Measurements from ENCODE around the gene SBF2.

SBF2 gene

DNA sequence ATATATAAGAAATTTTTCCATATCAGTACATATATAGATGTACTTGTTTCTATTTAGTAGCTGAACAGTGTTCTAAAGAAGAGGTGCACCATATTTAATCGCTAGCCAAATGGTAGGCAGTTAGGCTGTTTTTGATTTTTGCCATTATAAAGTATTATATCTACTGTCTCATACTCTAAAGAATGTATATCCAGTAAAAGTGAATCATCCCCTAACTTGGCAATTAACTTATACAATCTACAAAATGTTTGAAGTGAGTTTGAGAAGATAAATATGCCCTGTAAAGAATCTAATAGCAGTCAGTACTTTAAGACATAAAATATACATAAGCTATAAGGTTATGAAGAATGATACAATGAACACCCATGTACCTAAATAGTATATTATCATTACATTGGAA is 338.6 kb downstream of the SBF2 start:
- H3K36me3 ChIP-seq (replicated peaks; ENCODE audit: insufficient read depth, low read length), result no peaks in the 10 kb centered on the region
- no peak overlapping the region for H3K27ac ChIP-seq (ENCODE audit: low read length)
- no peaks in the 10 kb centered on the region for H3F3A ChIP-seq (ENCODE audit: insufficient read depth, low read length)
- H3K9ac ChIP-seq (ENCODE audit: low read length), result no peak overlapping the region
- no peaks in the 10 kb centered on the region for H3K27me3 ChIP-seq (replicated peaks; ENCODE audit: insufficient read depth, low read length)
- no peak overlapping the region for H2AFZ ChIP-seq (ENCODE audit: low read length)
- DNase-seq, result no peak
- no peaks in the 10 kb centered on the region for H3K9me2 ChIP-seq (replicated peaks; ENCODE audit: insufficient read depth, low read length)
- H3K9me3 ChIP-seq (replicated peaks; ENCODE audit: insufficient read depth, low read length), result no peaks in the 10 kb centered on the region
- H3K79me2 ChIP-seq (ENCODE audit: low read length), result no peaks in the 10 kb centered on the region
- H3K4me1 ChIP-seq (ENCODE audit: low read length), result no peaks in the 10 kb centered on the region
- H4K20me1 ChIP-seq (ENCODE audit: insufficient read depth, low read length), result no peaks in the 10 kb centered on the region
- no peak for TF ChIP-seq EZH2phosphoT487 (IDR thresholded peaks at IDR 0.05; ENCODE audit: low read length)
- TF ChIP-seq CTCF (IDR thresholded peaks at IDR 0.05; ENCODE audit: low read length), result no peak
- no peak for TF ChIP-seq EZH2 (optimal IDR thresholded peaks at IDR 0.05; ENCODE audit: low read depth, low read length)
- H3K4me3 ChIP-seq (ENCODE audit: low read length), result no peak overlapping the region
- H3K4me2 ChIP-seq (ENCODE audit: low read depth, low read length), result no peak overlapping the region

GRCh38 chr11:9953994-9954626 is 339.9 kb downstream of the SBF2 start:
- TF ChIP-seq EZH2 (optimal IDR thresholded peaks at IDR 0.05; ENCODE audit: low read depth, low read length) (no peak), EZH2phosphoT487 (IDR thresholded peaks at IDR 0.05; ENCODE audit: low read length) (no peak), CTCF (IDR thresholded peaks at IDR 0.05; ENCODE audit: low read length) (no peak)
- Histone ChIP-seq H3K9me2 (replicated peaks; ENCODE audit: insufficient read depth, low read length) (no peaks in the 10 kb centered on the region), H3K27me3 (replicated peaks; ENCODE audit: insufficient read depth, low read length) (no peaks in the 10 kb centered on the region), H4K20me1 (ENCODE audit: insufficient read depth, low read length) (no peaks in the 10 kb centered on the region), H3K9me3 (replicated peaks; ENCODE audit: insufficient read depth, low read length) (no peaks in the 10 kb centered on the region), H2AFZ (ENCODE audit: low read length) (no peak overlapping the region), H3K4me3 (ENCODE audit: low read length) (no peak overlapping the region), H3K4me2 (ENCODE audit: low read depth, low read length) (no peak overlapping the region), H3F3A (ENCODE audit: insufficient read depth, low read length) (no peaks in the 10 kb centered on the region), H3K36me3 (replicated peaks; ENCODE audit: insufficient read depth, low read length) (no peaks in the 10 kb centered on the region), H3K79me2 (ENCODE audit: low read length) (no peaks in the 10 kb centered on the region), H3K4me1 (ENCODE audit: low read length) (no peaks in the 10 kb centered on the region), H3K27ac (ENCODE audit: low read length) (no peak overlapping the region), H3K9ac (ENCODE audit: low read length) (no peak overlapping the region)
- no peak for DNase-seq

DNA sequence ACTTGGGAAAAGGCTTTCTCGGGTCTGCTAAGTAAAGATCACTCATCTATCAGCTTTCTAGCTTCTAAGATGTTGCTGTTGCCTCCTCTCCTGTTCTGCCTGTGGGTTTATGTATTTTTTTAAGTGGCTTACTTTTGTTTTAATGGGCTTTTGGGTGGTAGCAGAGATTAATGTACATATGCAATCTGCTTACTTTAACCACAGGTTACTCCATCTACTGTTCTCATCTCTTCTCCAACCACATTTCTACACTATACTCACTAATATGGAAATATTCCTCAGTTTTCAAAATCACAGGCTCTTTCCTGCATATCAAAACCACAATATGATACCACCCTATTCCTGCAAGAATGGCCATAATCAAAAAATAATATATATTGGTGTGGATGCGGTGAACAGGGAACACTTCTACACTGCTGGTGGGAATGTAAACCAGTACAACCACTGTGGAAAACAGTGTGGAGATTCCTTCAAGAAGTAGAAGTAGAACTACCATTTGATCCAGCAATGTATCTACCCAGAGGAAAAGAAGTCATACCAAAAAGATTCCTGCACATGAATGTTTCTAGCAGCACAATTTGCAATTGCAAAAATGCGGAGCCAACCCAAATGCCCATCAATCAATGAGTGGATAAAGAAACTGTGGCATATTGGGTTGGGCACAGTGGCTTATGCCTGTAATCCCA is 341.4 kb downstream of the SBF2 start:
- no peaks in the 10 kb centered on the region for H4K20me1 ChIP-seq (ENCODE audit: insufficient read depth, low read length)
- no peak overlapping the region for H3K4me2 ChIP-seq (ENCODE audit: low read depth, low read length)
- no peaks in the 10 kb centered on the region for H3K9me3 ChIP-seq (replicated peaks; ENCODE audit: insufficient read depth, low read length)
- TF ChIP-seq CTCF (IDR thresholded peaks at IDR 0.05; ENCODE audit: low read length), result no peak
- no peak for TF ChIP-seq EZH2 (optimal IDR thresholded peaks at IDR 0.05; ENCODE audit: low read depth, low read length)
- TF ChIP-seq EZH2phosphoT487 (IDR thresholded peaks at IDR 0.05; ENCODE audit: low read length), result no peak
- H3K9me2 ChIP-seq (replicated peaks; ENCODE audit: insufficient read depth, low read length), result no peaks in the 10 kb centered on the region
- H3K27me3 ChIP-seq (replicated peaks; ENCODE audit: insufficient read depth, low read length), result no peaks in the 10 kb centered on the region
- no peaks in the 10 kb centered on the region for H3K79me2 ChIP-seq (ENCODE audit: low read length)
- H3K9ac ChIP-seq (ENCODE audit: low read length), result no peak overlapping the region
- no peak overlapping the region for H3K27ac ChIP-seq (ENCODE audit: low read length)
- no peaks in the 10 kb centered on the region for H3K36me3 ChIP-seq (replicated peaks; ENCODE audit: insufficient read depth, low read length)
- H3F3A ChIP-seq (ENCODE audit: insufficient read depth, low read length), result no peaks in the 10 kb centered on the region
- DNase-seq, result no peak
- H3K4me3 ChIP-seq (ENCODE audit: low read length), result no peak overlapping the region
- no peaks in the 10 kb centered on the region for H3K4me1 ChIP-seq (ENCODE audit: low read length)
- no peak overlapping the region for H2AFZ ChIP-seq (ENCODE audit: low read length)
